Measurements from ENCODE around the gene HOXA3. TPM values are rescaled to one million over a fixed set of nuclear protein-coding genes. Genes with fewer than 3 reads are reported as not detected.
A peak's percentile ranks its signal among the peaks of the same experiment; 100 is the strongest.

Gene HOXA3
- total RNA-seq, 4 donors from 2014 or later, result 6.4 to 22.6 (median 10.3) TPM

GRCh38 chr7:27194686-27195379 is 42.5 kb upstream of the HOXA3 start:
- no peak for ATAC-seq
- peaks cover 0 to 40% (median 18%) of the 10 kb centered on the region in 3 donors for H3K4me1 ChIP-seq
- no peaks in the 10 kb centered on the region for H3K36me3 ChIP-seq
- no peak overlapping the region for H3K4me3 ChIP-seq
- WGBS, 2 donors (ENCODE audit: low coverage in 1 of 2), result 34 to 35% methylated on average over 8 to 9 of the region's 9 CpGs
- peaks cover 100% of the 10 kb centered on the region for H3K27me3 ChIP-seq
- H3K9me3 ChIP-seq, result no peaks in the 10 kb centered on the region
- TF ChIP-seq POLR2AphosphoS5 (IDR thresholded peaks at IDR 0.05) (no peak), EP300 (IDR thresholded peaks at IDR 0.05) (no peak), POLR2A (IDR thresholded peaks at IDR 0.05) (no peak), CTCF (IDR thresholded peaks at IDR 0.05) (no peak)
- no peak overlapping the region for H3K27ac ChIP-seq

GRCh38 chr7:27194002-27194352 is 41.6 kb upstream of the HOXA3 start:
- no peak overlapping the region for H3K4me3 ChIP-seq
- H3K27ac ChIP-seq, result no peak overlapping the region
- no peaks in the 10 kb centered on the region for H3K9me3 ChIP-seq
- H3K27me3 ChIP-seq, result peaks cover 100% of the 10 kb centered on the region
- no peak for ATAC-seq
- TF ChIP-seq POLR2A (IDR thresholded peaks at IDR 0.05) (no peak), CTCF (IDR thresholded peaks at IDR 0.05) (no peak), EP300 (IDR thresholded peaks at IDR 0.05) (no peak)
- H3K4me1 ChIP-seq, result peaks cover 0 to 39% (median 14%) of the 10 kb centered on the region in 3 donors
- WGBS, 2 donors (ENCODE audit: low coverage in 1 of 2), result 24 to 46% methylated on average over 2 of the region's 2 CpGs
- H3K36me3 ChIP-seq, result no peaks in the 10 kb centered on the region

GRCh38 chr7:27193335-27194001 is 41.1 kb upstream of the HOXA3 start:
- WGBS, 2 donors (ENCODE audit: low coverage in 1 of 2), result 19% methylated on average over 10 to 15 of the region's 29 CpGs
- Histone ChIP-seq H3K27ac (no peak overlapping the region), H3K36me3 (no peaks in the 10 kb centered on the region), H3K4me3 (peak overlapping the region in 1 of 2 donors; percentile 27), H3K9me3 (no peaks in the 10 kb centered on the region), H3K4me1 (peaks cover 0 to 39% (median 15%) of the 10 kb centered on the region in 3 donors), H3K27me3 (peaks cover 100% of the 10 kb centered on the region)
- TF ChIP-seq CTCF (IDR thresholded peaks at IDR 0.05) (no peak), POLR2A (IDR thresholded peaks at IDR 0.05) (no peak), EP300 (IDR thresholded peaks at IDR 0.05) (no peak), POLR2AphosphoS5 (IDR thresholded peaks at IDR 0.05) (no peak)
- no peak for ATAC-seq

GRCh38 chr7:27192546-27193334 is 40.4 kb upstream of the HOXA3 start:
- Histone ChIP-seq H3K27ac (no peak overlapping the region), H3K9me3 (no peaks in the 10 kb centered on the region), H3K36me3 (no peaks in the 10 kb centered on the region), H3K27me3 (peaks cover 100% of the 10 kb centered on the region), H3K4me1 (peaks cover 0 to 39% (median 20%) of the 10 kb centered on the region in 3 donors), H3K4me3 (peak overlapping the region in 1 of 2 donors; percentile 27)
- peak; percentile 45 for ATAC-seq
- WGBS, 2 donors (ENCODE audit: low coverage in 1 of 2), result 8 to 9% methylated on average over 6 to 7 of the region's 78 CpGs
- TF ChIP-seq POLR2AphosphoS5 (IDR thresholded peaks at IDR 0.05), result no peak
- no peak for TF ChIP-seq CTCF (IDR thresholded peaks at IDR 0.05)
- TF ChIP-seq POLR2A (IDR thresholded peaks at IDR 0.05), result no peak
- TF ChIP-seq EP300 (IDR thresholded peaks at IDR 0.05), result no peak

Measured in gastroesophageal sphincter (tissue), 4 donors.